Measurements from ENCODE around the gene TCEAL3.
"Not testable (repeated sequence)": the region's sequence is repeated elsewhere in the genome, so short reads cannot be mapped to it uniquely, and the experiment has no call there.

The TCEAL3 gene

DNA sequence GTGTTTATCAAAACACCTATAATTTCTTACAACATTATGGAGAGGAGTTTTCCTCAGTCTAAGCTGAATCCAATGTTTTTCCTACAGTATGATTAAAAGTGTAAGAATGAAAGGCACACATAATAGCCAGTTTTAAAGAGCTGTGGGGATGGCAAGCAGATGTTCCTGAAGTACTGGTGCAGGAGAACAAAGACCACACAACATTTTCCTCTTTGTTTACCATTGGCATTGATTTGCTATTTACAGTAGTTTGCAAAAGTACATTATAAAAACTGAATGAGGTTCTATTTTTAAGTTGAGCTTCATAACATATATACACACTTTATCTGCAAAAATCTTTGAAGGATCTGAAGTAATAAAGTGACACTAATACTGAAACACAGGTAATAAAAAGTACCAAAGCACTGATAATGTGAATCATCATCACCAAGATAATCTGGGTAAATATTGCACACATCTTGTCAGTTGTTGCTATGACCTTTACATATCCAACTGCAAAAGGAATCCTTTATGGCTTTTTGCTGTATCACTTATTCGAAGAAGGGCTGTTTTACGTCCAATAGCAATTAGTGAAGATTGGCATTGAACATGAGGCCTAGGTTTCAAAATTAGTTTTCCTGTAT, 43.5 kb downstream of the TCEAL3 start:
- TF ChIP-seq, protein P1, sequence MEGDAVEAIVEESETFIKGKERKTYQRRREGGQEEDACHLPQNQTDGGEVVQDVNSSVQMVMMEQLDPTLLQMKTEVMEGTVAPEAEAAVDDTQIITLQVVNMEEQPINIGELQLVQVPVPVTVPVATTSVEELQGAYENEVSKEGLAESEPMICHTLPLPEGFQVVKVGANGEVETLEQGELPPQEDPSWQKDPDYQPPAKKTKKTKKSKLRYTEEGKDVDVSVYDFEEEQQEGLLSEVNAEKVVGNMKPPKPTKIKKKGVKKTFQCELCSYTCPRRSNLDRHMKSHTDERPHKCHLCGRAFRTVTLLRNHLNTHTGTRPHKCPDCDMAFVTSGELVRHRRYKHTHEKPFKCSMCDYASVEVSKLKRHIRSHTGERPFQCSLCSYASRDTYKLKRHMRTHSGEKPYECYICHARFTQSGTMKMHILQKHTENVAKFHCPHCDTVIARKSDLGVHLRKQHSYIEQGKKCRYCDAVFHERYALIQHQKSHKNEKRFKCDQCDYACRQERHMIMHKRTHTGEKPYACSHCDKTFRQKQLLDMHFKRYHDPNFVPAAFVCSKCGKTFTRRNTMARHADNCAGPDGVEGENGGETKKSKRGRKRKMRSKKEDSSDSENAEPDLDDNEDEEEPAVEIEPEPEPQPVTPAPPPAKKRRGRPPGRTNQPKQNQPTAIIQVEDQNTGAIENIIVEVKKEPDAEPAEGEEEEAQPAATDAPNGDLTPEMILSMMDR (IDR thresholded peaks at IDR 0.05; ENCODE audit: low read length, missing control alignments) = no peak
- DNase-seq (ENCODE audit: low read depth) = no peak
- no peak overlapping the region for H3K4me3 ChIP-seq (replicated peaks; ENCODE audit: low read depth, low read length)

DNA sequence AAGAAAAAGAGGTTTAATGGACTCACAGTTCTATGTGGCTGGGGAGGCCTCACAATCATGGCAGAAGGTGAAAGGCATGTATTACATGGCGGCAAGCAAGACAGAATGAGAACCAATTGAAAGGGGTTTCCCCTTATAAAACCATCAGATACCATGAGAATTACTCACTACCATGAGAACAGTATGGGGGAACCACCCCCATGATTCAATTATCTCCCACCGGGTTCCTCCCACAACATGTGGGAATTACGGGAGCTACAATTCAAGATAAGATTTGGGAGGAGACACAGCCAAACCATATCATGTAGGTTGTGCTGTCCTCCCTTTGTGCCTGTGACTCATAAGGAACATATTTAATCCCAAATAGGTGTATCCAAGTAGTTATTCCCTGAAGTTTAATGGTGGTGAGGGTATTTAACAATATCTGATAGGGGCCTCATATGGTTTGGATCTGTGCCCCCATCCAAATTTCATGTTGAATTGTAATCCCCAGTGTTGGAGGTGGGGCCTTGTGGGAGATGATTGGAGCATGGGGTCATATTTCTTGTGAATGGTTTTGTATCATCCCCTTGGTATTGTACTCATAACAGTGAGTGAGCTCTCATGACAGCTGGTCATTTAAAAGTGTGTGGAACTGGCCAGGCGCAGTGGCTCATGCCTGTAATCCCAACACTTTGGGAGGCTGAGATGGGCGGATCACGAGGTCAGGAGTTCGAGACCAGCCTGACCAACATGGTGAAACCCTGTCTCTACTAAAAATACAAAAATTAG, 47.7 kb downstream of the TCEAL3 start:
- DNase-seq (ENCODE audit: low read depth) = peak; percentile 30
- H3K4me3 ChIP-seq (replicated peaks; ENCODE audit: low read depth, low read length) = not testable (repeated sequence)

DNA sequence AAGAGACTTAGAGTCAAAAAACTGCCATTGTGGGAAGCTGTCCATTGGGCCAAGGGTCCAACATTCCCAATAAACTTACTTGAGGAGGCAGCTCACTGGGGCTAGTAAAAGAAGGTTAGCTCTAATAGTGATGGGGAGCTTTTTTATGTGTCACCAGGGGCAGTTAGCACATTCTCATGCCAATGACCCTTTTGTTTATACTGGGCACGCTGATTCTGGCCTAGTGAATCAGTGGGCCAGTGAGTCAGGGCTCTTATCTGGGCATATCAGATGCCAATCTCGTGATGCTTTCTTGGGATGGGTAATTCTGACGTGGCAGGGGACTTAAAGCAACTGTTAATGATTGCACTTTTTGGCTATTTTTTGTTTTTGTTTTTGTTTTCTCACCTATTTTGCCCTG, 48.9 kb downstream of the TCEAL3 start:
- H3K4me3 ChIP-seq (replicated peaks; ENCODE audit: low read depth, low read length) = no peak overlapping the region
- TF ChIP-seq, protein P1 (IDR thresholded peaks at IDR 0.05; ENCODE audit: low read length, missing control alignments) = no peak
- no peak for DNase-seq (ENCODE audit: low read depth)

DNA sequence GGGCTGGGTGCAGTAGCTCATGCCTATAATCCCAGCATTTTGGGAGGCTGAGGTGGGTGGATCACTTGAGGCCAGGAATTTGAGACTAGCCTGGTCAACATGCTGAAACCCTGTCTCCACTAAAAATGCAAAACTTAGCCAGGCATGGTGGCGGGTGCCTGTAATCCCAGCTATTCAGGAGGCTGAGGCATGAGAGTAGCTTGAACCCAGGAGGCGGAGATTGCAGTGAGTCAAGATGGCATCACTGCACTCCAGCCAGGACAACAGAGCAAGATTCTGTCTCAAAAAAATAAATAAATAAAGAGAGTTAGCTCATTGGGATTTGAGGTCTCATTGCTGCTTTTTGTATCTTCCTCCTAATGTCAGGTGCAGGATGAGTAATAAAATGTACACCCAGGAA, 49.3 kb downstream of the TCEAL3 start:
- DNase-seq (ENCODE audit: low read depth); H3K4me3 ChIP-seq (replicated peaks; ENCODE audit: low read depth, low read length): not testable (repeated sequence)

DNA sequence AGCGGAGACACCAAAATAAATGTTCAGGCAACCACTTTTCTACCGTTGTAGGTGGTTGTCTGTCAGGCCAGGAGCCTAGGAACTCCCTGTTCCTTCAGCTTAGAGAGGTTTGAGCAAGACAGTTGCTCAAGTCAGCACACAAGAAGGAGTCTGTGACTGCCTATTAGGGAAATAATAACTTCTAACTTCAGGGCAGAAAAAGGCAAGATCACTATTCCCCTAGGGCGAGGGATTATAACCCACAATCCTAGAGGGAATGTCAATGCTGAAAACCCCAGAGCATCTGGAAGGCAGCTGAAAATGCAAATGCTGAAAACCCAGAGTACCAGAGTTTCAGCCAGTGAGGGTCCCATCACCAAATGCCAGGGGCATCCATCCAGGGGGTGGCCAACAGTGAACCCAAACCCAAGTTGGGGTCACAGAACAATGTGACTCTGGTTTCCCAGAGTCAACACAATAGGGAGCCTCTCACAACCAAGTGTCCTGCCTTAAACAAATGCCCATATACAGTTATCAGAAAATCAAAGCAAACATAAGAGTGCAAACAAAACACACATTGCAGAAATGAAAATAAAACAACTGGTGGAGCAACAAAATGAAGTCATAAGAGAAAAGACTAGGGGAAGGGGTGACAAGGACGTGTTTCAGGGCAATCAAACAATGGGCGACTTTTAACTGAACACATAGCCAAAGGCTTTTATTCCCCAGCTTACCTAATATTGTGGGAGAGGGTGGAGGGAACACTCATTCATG, 51.1 kb downstream of the TCEAL3 start:
- TF ChIP-seq, protein P1 (IDR thresholded peaks at IDR 0.05; ENCODE audit: low read length, missing control alignments) = no peak
- no peak for DNase-seq (ENCODE audit: low read depth)
- no peak overlapping the region for H3K4me3 ChIP-seq (replicated peaks; ENCODE audit: low read depth, low read length)

DNA sequence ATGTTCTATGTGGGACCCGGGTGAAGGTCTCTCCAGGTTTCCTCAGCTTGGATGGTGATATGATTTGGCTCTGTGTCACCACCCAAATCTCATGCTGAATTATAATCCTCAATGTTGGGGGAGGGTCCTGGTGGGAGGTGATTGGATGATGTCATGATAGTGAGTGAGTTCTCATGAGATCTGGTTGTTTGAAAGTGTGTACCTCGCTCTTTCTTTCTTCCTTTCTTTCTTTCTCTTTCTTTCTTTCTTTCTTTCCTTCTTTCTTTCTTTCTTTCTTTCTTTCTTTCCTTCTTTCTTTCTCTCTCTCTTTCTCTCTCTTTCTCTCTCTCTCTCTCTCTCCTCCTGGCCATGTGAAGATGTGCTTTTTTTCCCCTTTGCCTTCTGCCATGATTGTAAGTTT, 51.7 kb downstream of the TCEAL3 start:
- H3K4me3 ChIP-seq (replicated peaks; ENCODE audit: low read depth, low read length); DNase-seq (ENCODE audit: low read depth): not testable (repeated sequence)

All from fibroblast of pulmonary artery (primary cell).